ENCODE data around the gene AQP1. TPM values are rescaled to one million over a fixed set of nuclear protein-coding genes. Genes with fewer than 3 reads are reported as not detected.

AQP1 gene
- total and polyA plus RNA-seq, 7 donors: 75.0 to 229 (median 97.8) TPM

- 62 to 76% (median 70%) methylated on average over 6 of the region's 6 CpGs for WGBS, 3 donors
- H3K36me3 ChIP-seq (ENCODE audit: insufficient read depth in 1 of 2, low read depth in 1 of 2): peaks cover 0 to 6% of the 10 kb centered on the region in 2 donors
- H3K27me3 ChIP-seq (ENCODE audit: insufficient read depth in 3 of 3, low read length in 2 of 3): no peaks in the 10 kb centered on the region
- no peak for ATAC-seq
- no peak for DNase-seq
- H3K4me1 ChIP-seq: no peaks in the 10 kb centered on the region
- H3K9me3 ChIP-seq: no peaks in the 10 kb centered on the region
- no peak for TF ChIP-seq CTCF (IDR thresholded peaks at IDR 0.05)
- no peak overlapping the region for H3K4me3 ChIP-seq
- intact Hi-C loops (cut with DNase I): no loop called here
- H3K27ac ChIP-seq: no peak overlapping the region
Measured at GRCh38 chr7:30873656-30874055, 38.0 kb upstream of the AQP1 start.

GRCh38 chr7:30874656-30875302 is 36.9 kb upstream of the AQP1 start:
- 89 to 93% (median 89%) methylated on average over 5 of the region's 5 CpGs for WGBS, 3 donors
- intact Hi-C loops (cut with DNase I): no loop called here
- H3K36me3 ChIP-seq (ENCODE audit: insufficient read depth in 1 of 2, low read depth in 1 of 2): peaks cover 0 to 6% of the 10 kb centered on the region in 2 donors
- H3K4me3 ChIP-seq: no peak overlapping the region
- H3K4me1 ChIP-seq: no peaks in the 10 kb centered on the region
- no peaks in the 10 kb centered on the region for H3K9me3 ChIP-seq
- H3K27me3 ChIP-seq (ENCODE audit: insufficient read depth in 3 of 3, low read length in 2 of 3): no peaks in the 10 kb centered on the region
- no peak for ATAC-seq
- DNase-seq: no peak
- H3K27ac ChIP-seq: no peak overlapping the region
- TF ChIP-seq CTCF (IDR thresholded peaks at IDR 0.05): no peak

GRCh38 chr7:30877015-30877769 is 34.5 kb upstream of the AQP1 start:
- no peak overlapping the region for H3K27ac ChIP-seq

GRCh38 chr7:30877993-30878392 is 33.7 kb upstream of the AQP1 start:
- intact Hi-C loops (cut with DNase I): no loop called here
- Histone ChIP-seq H3K27me3 (ENCODE audit: insufficient read depth in 3 of 3, low read length in 2 of 3) (no peaks in the 10 kb centered on the region), H3K4me1 (no peaks in the 10 kb centered on the region), H3K27ac (no peak overlapping the region), H3K36me3 (ENCODE audit: insufficient read depth in 1 of 2, low read depth in 1 of 2) (peaks cover 0 to 1% of the 10 kb centered on the region in 2 donors), H3K9me3 (no peaks in the 10 kb centered on the region), H3K4me3 (no peak overlapping the region)
- no peak for ATAC-seq
- no peak for DNase-seq
- no peak for TF ChIP-seq CTCF (IDR thresholded peaks at IDR 0.05)
- 85 to 99% (median 93%) methylated on average over 5 of the region's 5 CpGs for WGBS, 3 donors

More at GRCh38 chr7:30877015-30877769, 34.5 kb upstream of the AQP1 start:
- no peak for ATAC-seq
- Histone ChIP-seq H3K4me3 (no peak overlapping the region), H3K4me1 (no peaks in the 10 kb centered on the region), H3K9me3 (no peaks in the 10 kb centered on the region), H3K27me3 (ENCODE audit: insufficient read depth in 3 of 3, low read length in 2 of 3) (no peaks in the 10 kb centered on the region), H3K36me3 (ENCODE audit: insufficient read depth in 1 of 2, low read depth in 1 of 2) (peaks cover 0 to 6% of the 10 kb centered on the region in 2 donors)
- intact Hi-C loops (cut with DNase I): no loop called here
- 48 to 49% (median 48%) methylated on average over 9 of the region's 9 CpGs for WGBS, 3 donors
- DNase-seq: no peak
- no peak for TF ChIP-seq CTCF (IDR thresholded peaks at IDR 0.05)
